ENCODE measurements around the gene ATAD3C. TPM values are rescaled to one million over a fixed set of nuclear protein-coding genes. Genes with fewer than 3 reads are reported as not detected.
A peak's percentile ranks its signal among the peaks of the same experiment; 100 is the strongest.

Gene ATAD3C
- total RNA-seq, 1 donor from 2014 or later: 2.8 TPM

GRCh38 chr1:1438531-1439381, 10.7 kb upstream of the ATAD3C start:
- no peak for DNase-seq
- Histone ChIP-seq H3K4me3 (no peak overlapping the region), H3K4me1 (peaks cover 54% of the 10 kb centered on the region), H3K27me3 (ENCODE audit: low read depth) (peaks cover 25% of the 10 kb centered on the region), H3K36me3 (no peaks in the 10 kb centered on the region), H3K27ac (replicated peaks) (no peak overlapping the region), H3K9me3 (replicated peaks) (no peaks in the 10 kb centered on the region)
- intact Hi-C loops (cut with micrococcal nuclease): no loop called here
- TF ChIP-seq, protein P1, sequence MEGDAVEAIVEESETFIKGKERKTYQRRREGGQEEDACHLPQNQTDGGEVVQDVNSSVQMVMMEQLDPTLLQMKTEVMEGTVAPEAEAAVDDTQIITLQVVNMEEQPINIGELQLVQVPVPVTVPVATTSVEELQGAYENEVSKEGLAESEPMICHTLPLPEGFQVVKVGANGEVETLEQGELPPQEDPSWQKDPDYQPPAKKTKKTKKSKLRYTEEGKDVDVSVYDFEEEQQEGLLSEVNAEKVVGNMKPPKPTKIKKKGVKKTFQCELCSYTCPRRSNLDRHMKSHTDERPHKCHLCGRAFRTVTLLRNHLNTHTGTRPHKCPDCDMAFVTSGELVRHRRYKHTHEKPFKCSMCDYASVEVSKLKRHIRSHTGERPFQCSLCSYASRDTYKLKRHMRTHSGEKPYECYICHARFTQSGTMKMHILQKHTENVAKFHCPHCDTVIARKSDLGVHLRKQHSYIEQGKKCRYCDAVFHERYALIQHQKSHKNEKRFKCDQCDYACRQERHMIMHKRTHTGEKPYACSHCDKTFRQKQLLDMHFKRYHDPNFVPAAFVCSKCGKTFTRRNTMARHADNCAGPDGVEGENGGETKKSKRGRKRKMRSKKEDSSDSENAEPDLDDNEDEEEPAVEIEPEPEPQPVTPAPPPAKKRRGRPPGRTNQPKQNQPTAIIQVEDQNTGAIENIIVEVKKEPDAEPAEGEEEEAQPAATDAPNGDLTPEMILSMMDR (IDR thresholded peaks at IDR 0.05; ENCODE audit: borderline replicate concordance): no peak

- no peaks in the 10 kb centered on the region for H3K36me3 ChIP-seq
- H3K27ac ChIP-seq (replicated peaks): no peak overlapping the region
- TF ChIP-seq, protein P1 (IDR thresholded peaks at IDR 0.05; ENCODE audit: borderline replicate concordance): no peak
- H3K27me3 ChIP-seq (ENCODE audit: low read depth): peaks cover 16% of the 10 kb centered on the region
- intact Hi-C loops (cut with micrococcal nuclease): no loop called here
- H3K4me1 ChIP-seq: peaks cover 44% of the 10 kb centered on the region
- no peaks in the 10 kb centered on the region for H3K9me3 ChIP-seq (replicated peaks)
- H3K4me3 ChIP-seq: no peak overlapping the region
- no peak for DNase-seq
Measured at GRCh38 chr1:1439546-1440261, 9.8 kb upstream of the ATAD3C start.

DNA sequence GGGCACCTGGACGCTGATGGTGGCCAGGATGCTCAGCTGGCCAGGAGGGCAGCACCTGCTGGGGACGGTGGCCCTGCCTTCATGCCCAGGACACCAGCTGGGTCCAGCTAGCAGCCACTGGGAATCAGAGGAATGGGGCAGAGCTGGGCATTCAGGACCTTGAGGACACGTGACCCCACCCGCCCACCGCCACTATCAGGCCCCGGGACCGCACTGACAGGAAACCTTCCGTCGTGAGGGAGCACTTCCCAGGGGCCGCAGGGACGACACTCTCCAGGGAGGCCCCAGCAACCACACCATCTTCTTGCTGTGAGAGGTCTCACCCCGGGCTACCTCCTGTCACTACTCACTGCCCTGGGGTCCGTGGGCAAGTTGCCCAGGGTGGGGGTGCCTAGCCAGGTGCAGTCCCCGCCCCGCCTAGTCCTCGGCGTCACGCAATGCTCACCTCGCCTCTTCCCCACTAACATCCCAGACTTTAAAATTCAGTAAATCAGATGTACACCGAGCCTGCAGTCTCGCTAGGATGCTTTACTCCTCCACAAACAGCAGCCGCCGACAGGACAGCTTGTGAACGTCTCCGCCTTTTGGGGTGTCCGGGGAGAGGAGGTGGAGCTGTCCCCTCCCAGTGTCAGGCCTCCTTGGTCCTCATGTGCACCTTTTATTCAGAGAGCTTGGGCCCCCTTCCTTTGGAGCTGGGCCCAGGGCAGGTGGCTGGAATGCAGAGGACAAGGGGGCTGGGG, 9.1 kb upstream of the ATAD3C start:
- TF ChIP-seq, protein P1 (IDR thresholded peaks at IDR 0.05; ENCODE audit: borderline replicate concordance): no peak
- no peaks in the 10 kb centered on the region for H3K9me3 ChIP-seq (replicated peaks)
- DNase-seq: no peak
- no peak overlapping the region for H3K4me3 ChIP-seq
- H3K27ac ChIP-seq (replicated peaks): no peak overlapping the region
- H3K4me1 ChIP-seq: peaks cover 38% of the 10 kb centered on the region
- intact Hi-C loops (cut with micrococcal nuclease): no loop called here
- H3K27me3 ChIP-seq (ENCODE audit: low read depth): peaks cover 9% of the 10 kb centered on the region
- H3K36me3 ChIP-seq: no peaks in the 10 kb centered on the region

- DNase-seq: peak; percentile 43
- Histone ChIP-seq H3K27ac (replicated peaks) (no peak overlapping the region), H3K9me3 (replicated peaks) (no peaks in the 10 kb centered on the region), H3K27me3 (ENCODE audit: low read depth) (peaks cover 5% of the 10 kb centered on the region), H3K36me3 (no peaks in the 10 kb centered on the region), H3K4me1 (peaks cover 32% of the 10 kb centered on the region), H3K4me3 (no peak overlapping the region)
- TF ChIP-seq, protein P1 (IDR thresholded peaks at IDR 0.05; ENCODE audit: borderline replicate concordance): peak; percentile 96
- intact Hi-C loops (cut with micrococcal nuclease): no loop called here
Measured at GRCh38 chr1:1441002-1441888, 8.2 kb upstream of the ATAD3C start.
